NT2/D1 (cell line): ENCODE measurements around the gene KRTAP5-9.

Experiments used
- YY1 ChIP-seq: IDR thresholded peaks from 2 replicates; pipeline ENCODE4 v1.6.1; 2011; ENCODE audit not compliant: insufficient read length, insufficient read depth
- ZNF274 ChIP-seq: IDR thresholded peaks from 2 replicates; pipeline ENCODE4 v1.6.1; 2011; ENCODE audit warnings: mild to moderate bottlenecking, low read depth, low read length

- TF ChIP-seq YY1 (no peak), ZNF274 (no peak)
Observed at GRCh38 chr11:71577469-71578004, 29.3 kb downstream of the KRTAP5-9 start.
